ENCODE data around the gene RAB29.
A peak's percentile ranks its signal among the peaks of the same experiment; 100 is the strongest.

The RAB29 gene

GRCh38 chr1:205743977-205744376 is 31.3 kb downstream of the RAB29 start:
- H3K27me3 ChIP-seq (ENCODE audit: low read length) = no peaks in the 10 kb centered on the region
- peaks cover 68% of the 10 kb centered on the region for H4K20me1 ChIP-seq (ENCODE audit: low read depth, low read length)
- H2AFZ ChIP-seq (ENCODE audit: low read depth, low read length, severe bottlenecking) = no peak overlapping the region
- H3K4me2 ChIP-seq (ENCODE audit: low read depth, low read length, poor library complexity, severe bottlenecking) = peak overlapping the region; percentile 58
- peaks cover 54% of the 10 kb centered on the region for H3F3A ChIP-seq (ENCODE audit: insufficient read depth)
- peak overlapping the region; percentile 60; the same call in 1 of the 2 replicates for H3K27ac ChIP-seq (ENCODE audit: low read depth, low read length)
- H3K9ac ChIP-seq (ENCODE audit: low read length) = no peak overlapping the region
- H3K9me2 ChIP-seq (replicated peaks; ENCODE audit: insufficient read depth, low read length) = no peaks in the 10 kb centered on the region
- H3K4me3 ChIP-seq (ENCODE audit: insufficient read depth, low read length, poor library complexity, severe bottlenecking) = no peak overlapping the region
- no peaks in the 10 kb centered on the region for H3K9me3 ChIP-seq (ENCODE audit: insufficient read depth, low read length)
- peaks cover 100% of the 10 kb centered on the region for H3K79me2 ChIP-seq (ENCODE audit: insufficient read depth, low read length)
- peaks cover 20% of the 10 kb centered on the region for H3K36me3 ChIP-seq (ENCODE audit: low read length)
- TF ChIP-seq CTCF (IDR thresholded peaks at IDR 0.05; ENCODE audit: insufficient read depth, low read length, poor library complexity, severe bottlenecking) = no peak
- TF ChIP-seq EZH2phosphoT487 (conservative IDR thresholded peaks at IDR 0.05; ENCODE audit: low read length) = no peak

GRCh38 chr1:205741681-205742080 is 33.6 kb downstream of the RAB29 start:
- peak overlapping the region; percentile 58 for H3K4me2 ChIP-seq (ENCODE audit: low read depth, low read length, poor library complexity, severe bottlenecking)
- H4K20me1 ChIP-seq (ENCODE audit: low read depth, low read length) = peaks cover 59% of the 10 kb centered on the region
- no peaks in the 10 kb centered on the region for H3K27me3 ChIP-seq (ENCODE audit: low read length)
- H3K36me3 ChIP-seq (ENCODE audit: low read length) = peaks cover 10% of the 10 kb centered on the region
- peaks cover 100% of the 10 kb centered on the region for H3K79me2 ChIP-seq (ENCODE audit: insufficient read depth, low read length)
- no peak overlapping the region for H2AFZ ChIP-seq (ENCODE audit: low read depth, low read length, severe bottlenecking)
- H3K9me3 ChIP-seq (ENCODE audit: insufficient read depth, low read length) = no peaks in the 10 kb centered on the region
- no peak overlapping the region for H3K4me3 ChIP-seq (ENCODE audit: insufficient read depth, low read length, poor library complexity, severe bottlenecking)
- no peak overlapping the region for H3K9ac ChIP-seq (ENCODE audit: low read length)
- TF ChIP-seq CTCF (IDR thresholded peaks at IDR 0.05; ENCODE audit: insufficient read depth, low read length, poor library complexity, severe bottlenecking) = no peak
- TF ChIP-seq EZH2phosphoT487 (conservative IDR thresholded peaks at IDR 0.05; ENCODE audit: low read length) = no peak
- H3K9me2 ChIP-seq (replicated peaks; ENCODE audit: insufficient read depth, low read length) = no peaks in the 10 kb centered on the region
- peaks cover 42% of the 10 kb centered on the region for H3F3A ChIP-seq (ENCODE audit: insufficient read depth)
- peak overlapping the region; percentile 60 for H3K27ac ChIP-seq (ENCODE audit: low read depth, low read length)

GRCh38 chr1:205739348-205740160 is 35.7 kb downstream of the RAB29 start:
- TF ChIP-seq EZH2phosphoT487 (conservative IDR thresholded peaks at IDR 0.05; ENCODE audit: low read length) (no peak), CTCF (IDR thresholded peaks at IDR 0.05; ENCODE audit: insufficient read depth, low read length, poor library complexity, severe bottlenecking) (no peak)
- H3K79me2 ChIP-seq (ENCODE audit: insufficient read depth, low read length) = peaks cover 100% of the 10 kb centered on the region
- no peak overlapping the region for H3K4me2 ChIP-seq (ENCODE audit: low read depth, low read length, poor library complexity, severe bottlenecking)
- H3K4me3 ChIP-seq (ENCODE audit: insufficient read depth, low read length, poor library complexity, severe bottlenecking) = no peak overlapping the region
- H2AFZ ChIP-seq (ENCODE audit: low read depth, low read length, severe bottlenecking) = no peak overlapping the region
- H3K36me3 ChIP-seq (ENCODE audit: low read length) = peaks cover 17% of the 10 kb centered on the region; the same call in 1 of the 2 replicates
- no peaks in the 10 kb centered on the region for H3K9me3 ChIP-seq (ENCODE audit: insufficient read depth, low read length)
- peaks cover 52% of the 10 kb centered on the region for H4K20me1 ChIP-seq (ENCODE audit: low read depth, low read length)
- H3F3A ChIP-seq (ENCODE audit: insufficient read depth) = peaks cover 45% of the 10 kb centered on the region
- no peak overlapping the region for H3K27ac ChIP-seq (ENCODE audit: low read depth, low read length)
- no peak overlapping the region for H3K9ac ChIP-seq (ENCODE audit: low read length)
- no peaks in the 10 kb centered on the region for H3K9me2 ChIP-seq (replicated peaks; ENCODE audit: insufficient read depth, low read length)
- H3K27me3 ChIP-seq (ENCODE audit: low read length) = no peaks in the 10 kb centered on the region
